ENCODE data around the gene C2CD2L.

Gene C2CD2L

GRCh38 chr11:119094816-119095065 is 12.4 kb upstream of the C2CD2L start:
- ATAC-seq: peak; percentile 84
- TF ChIP-seq CSRNP3 (CRISPR knock-in tag; IDR thresholded peaks at IDR 0.05): no peak
- no peak for TF ChIP-seq OSR1 (CRISPR knock-in tag; IDR thresholded peaks at IDR 0.05)
- no peak for TF ChIP-seq ARNTL (CRISPR knock-in tag; IDR thresholded peaks at IDR 0.05; ENCODE audit: borderline replicate concordance, low read depth)
- no peak for TF ChIP-seq BACH2 (CRISPR knock-in tag; IDR thresholded peaks at IDR 0.05; ENCODE audit: borderline replicate concordance)
- TF ChIP-seq ZNF70 (CRISPR knock-in tag; IDR thresholded peaks at IDR 0.05): no peak
- TF ChIP-seq TCF4 (CRISPR knock-in tag; IDR thresholded peaks at IDR 0.05; ENCODE audit: borderline replicate concordance): no peak
- TF ChIP-seq RARB (CRISPR knock-in tag; IDR thresholded peaks at IDR 0.05): no peak
- no peak for TF ChIP-seq ZNF565 (CRISPR knock-in tag; conservative IDR thresholded peaks at IDR 0.05; ENCODE audit: low read depth)
- TF ChIP-seq ZFP3 (CRISPR knock-in tag; IDR thresholded peaks at IDR 0.05): no peak
- no peak for TF ChIP-seq POU6F1 (CRISPR knock-in tag; IDR thresholded peaks at IDR 0.05; ENCODE audit: borderline replicate concordance, low read depth)
- TF ChIP-seq ISL1 (CRISPR knock-in tag; IDR thresholded peaks at IDR 0.05): no peak

- ATAC-seq: peak; percentile 85
- TF ChIP-seq GLIS3 (CRISPR knock-in tag; IDR thresholded peaks at IDR 0.05): peak; percentile 85; the same call in 1 of the 2 replicates
- TF ChIP-seq ZNF70 (CRISPR knock-in tag; IDR thresholded peaks at IDR 0.05): no peak
- 0 out of 2 replicates have a peak, but pooled peaks have one; percentile 22 for TF ChIP-seq ZFP3 (CRISPR knock-in tag; IDR thresholded peaks at IDR 0.05)
Observed at GRCh38 chr11:119095066-119095880, 11.9 kb upstream of the C2CD2L start.

- no peak for TF ChIP-seq ZFP3 (CRISPR knock-in tag; IDR thresholded peaks at IDR 0.05)
- no peak for TF ChIP-seq PPARA (CRISPR knock-in tag; IDR thresholded peaks at IDR 0.05; ENCODE audit: borderline replicate concordance)
- no peak for TF ChIP-seq ESRRG (CRISPR knock-in tag; IDR thresholded peaks at IDR 0.05)
- no peak for TF ChIP-seq ISL1 (CRISPR knock-in tag; IDR thresholded peaks at IDR 0.05)
- TF ChIP-seq GLIS3 (CRISPR knock-in tag; IDR thresholded peaks at IDR 0.05): no peak
- no peak for TF ChIP-seq ZFP30 (CRISPR knock-in tag; IDR thresholded peaks at IDR 0.05)
- TF ChIP-seq SNAI2 (CRISPR knock-in tag; IDR thresholded peaks at IDR 0.05): no peak
- TF ChIP-seq TOX (CRISPR knock-in tag; IDR thresholded peaks at IDR 0.05; ENCODE audit: borderline replicate concordance): no peak
- TF ChIP-seq CSDC2 (CRISPR knock-in tag; IDR thresholded peaks at IDR 0.05): no peak
- TF ChIP-seq PATZ1 (CRISPR knock-in tag; IDR thresholded peaks at IDR 0.05; ENCODE audit: borderline replicate concordance): no peak
- TF ChIP-seq CSRNP3 (CRISPR knock-in tag; IDR thresholded peaks at IDR 0.05): no peak
- no peak for TF ChIP-seq ARNTL (CRISPR knock-in tag; IDR thresholded peaks at IDR 0.05; ENCODE audit: borderline replicate concordance, low read depth)
- no peak for TF ChIP-seq POU6F1 (CRISPR knock-in tag; IDR thresholded peaks at IDR 0.05; ENCODE audit: borderline replicate concordance, low read depth)
- ATAC-seq: no peak
Observed at GRCh38 chr11:119099711-119100110, 7.4 kb upstream of the C2CD2L start.
